Measurements from ENCODE around the gene MLLT6.

GRCh38 chr17:38740806-38741205, 35.7 kb downstream of the MLLT6 start:
- TF ChIP-seq POLR2A (IDR thresholded peaks at IDR 0.05) (no peak), CTCF (IDR thresholded peaks at IDR 0.05) (no peak)
